Placental epithelial cell (primary cell): ENCODE measurements around the gene HMGB2. TPM values are rescaled to one million over a fixed set of nuclear protein-coding genes. Genes with fewer than 3 reads are reported as not detected.

ENCODE experiments used
- total RNA-seq: library from RNA; depleted of rRNA; stranded (reverse); fragments of >200 nt; gene quantifications from 2 replicates; pipeline ENCODE4 v1.2.3, GENCODE V29; 2012

HMGB2 gene
- total RNA-seq, result 8.8 and 23.6 TPM in 2 replicates

GRCh38 chr4:173334085-173334890 lies at the start of gene HMGB2:
Gene HMGB2, minus strand, starts transcription at chr4:173334358. Its CDS starts 709 bp downstream, at chr4:173333649.

GRCh38 chr4:173370477-173371291 lies 36.5 kb upstream of the HMGB2 start, which contains the start of gene SAP30:
Gene SAP30, plus strand, starts transcription at chr4:173370954. Its CDS starts 229 bp downstream, at chr4:173371183.

Other genes starting within 250 kb of the HMGB2 start
- 71.6 and 83.2 TPM in 2 replicates for gene GALNT7, start 165.5 kb downstream of the HMGB2 start, total RNA-seq
- gene SAP30, start 36.6 kb upstream of the HMGB2 start, total RNA-seq, result 8.0 and 9.0 TPM in 2 replicates
- gene SCRG1, start 64.8 kb upstream of the HMGB2 start, total RNA-seq, result under 0.01 TPM in 1 of 2 replicates, not detected in the other
- gene HAND2, start 195.9 kb upstream of the HMGB2 start, total RNA-seq, result 9.9 and 19.6 TPM in 2 replicates